GM21576 (cell line): ENCODE data around the gene IGSF21.
"Not testable (repeated sequence)": the region's sequence is repeated elsewhere in the genome, so short reads cannot be mapped to it uniquely, and the experiment has no call there.

Experiments
- ATAC-seq: cut with Tn5 transposase; IDR thresholded peaks from one replicate; pipeline ENCODE4 v1.9.1; 2021; ENCODE audit warnings: mild to moderate bottlenecking, moderate library complexity; ENCODE audit not compliant: unreplicated experiment

Gene IGSF21

DNA sequence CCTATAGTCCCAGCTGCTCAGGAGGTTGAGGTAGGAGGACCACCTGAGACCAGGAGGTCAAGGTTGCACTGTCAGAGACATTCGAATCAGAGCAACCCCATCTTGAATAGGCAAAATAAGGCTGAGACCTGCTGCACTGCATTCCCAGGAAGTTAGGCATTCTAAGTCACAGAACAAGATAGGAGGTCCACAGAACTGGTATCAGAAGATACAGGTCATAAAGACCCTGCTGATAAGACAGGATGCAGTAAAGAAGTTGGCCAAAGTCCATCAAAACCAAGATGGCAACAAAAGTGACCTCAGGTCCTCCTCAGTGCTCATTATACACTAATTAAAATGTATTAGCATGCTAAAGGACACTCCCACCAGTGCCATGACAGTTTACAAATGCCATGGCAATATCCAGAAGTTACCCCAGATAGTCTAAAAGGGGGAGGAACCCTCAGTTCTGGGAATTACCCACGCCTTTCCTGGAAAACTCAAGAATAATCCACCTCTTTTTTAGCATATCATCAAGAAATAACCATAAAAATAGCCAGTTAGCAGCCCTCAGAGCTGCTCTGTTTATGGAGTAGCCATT, 307.9 kb downstream of the IGSF21 start:
- no peak for ATAC-seq

DNA sequence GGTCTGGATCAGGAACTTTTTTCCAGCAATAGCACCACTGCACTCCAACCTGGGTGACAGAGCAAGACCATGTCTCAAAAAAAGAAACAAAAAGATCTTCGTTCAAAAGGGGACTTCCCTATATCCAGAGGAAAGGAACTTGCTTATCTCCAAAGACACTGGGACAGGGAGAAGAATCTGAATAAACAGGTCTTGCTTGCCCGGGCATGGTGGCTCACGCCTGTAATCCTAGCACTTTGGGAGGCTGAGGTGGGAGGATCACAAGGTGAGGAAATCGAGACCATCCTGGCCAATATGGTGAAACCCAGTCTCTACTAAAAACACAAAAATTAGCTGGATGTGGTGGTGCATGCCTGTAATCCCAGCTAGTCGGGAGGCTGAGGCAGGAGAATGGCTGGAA, 308.5 kb downstream of the IGSF21 start:
- ATAC-seq: not testable (repeated sequence)

DNA sequence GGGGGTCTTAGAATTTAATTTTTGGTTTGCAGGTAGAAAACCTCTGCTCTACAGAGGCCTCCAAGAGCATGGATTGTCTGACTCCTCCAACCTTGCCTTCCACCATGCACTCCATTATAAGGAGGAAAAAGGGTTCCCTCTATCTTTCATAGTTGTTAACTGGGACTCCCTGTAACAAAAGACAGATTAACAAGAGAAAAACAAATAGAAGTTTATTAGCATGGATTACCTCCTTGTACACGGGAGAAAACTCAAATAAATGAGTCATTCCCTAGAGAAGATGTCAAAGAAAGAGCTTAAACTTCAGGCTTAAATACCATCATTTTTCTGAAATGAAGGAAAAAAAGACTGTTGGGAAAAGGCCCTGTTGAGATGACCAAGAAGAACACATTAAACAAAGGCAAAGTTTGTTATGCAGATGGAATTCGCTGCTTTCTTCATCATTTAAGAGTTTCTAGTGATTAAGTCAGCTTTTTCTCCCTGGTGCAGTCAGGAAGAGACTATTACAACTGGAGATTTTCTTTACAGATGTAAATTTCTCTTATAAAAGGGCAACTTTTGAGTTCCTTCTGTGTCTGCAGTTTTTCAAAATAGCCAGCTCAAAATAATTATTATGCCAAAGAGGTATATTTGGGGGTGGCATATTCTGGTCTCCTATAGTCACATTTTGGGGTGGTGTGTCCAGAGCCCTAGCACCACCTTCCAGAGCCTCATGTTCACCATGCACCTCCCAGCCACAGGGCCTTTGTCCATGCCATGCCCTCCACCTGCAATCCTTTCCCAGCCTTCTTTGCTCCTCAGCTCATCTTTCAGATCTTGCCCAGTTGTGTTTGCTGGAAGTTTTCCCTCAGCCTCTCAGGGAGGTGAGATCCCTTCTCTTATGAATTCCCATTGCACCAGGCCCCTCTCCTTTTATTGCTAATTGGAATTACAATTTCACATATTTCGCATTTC, 310.0 kb downstream of the IGSF21 start:
- ATAC-seq: no peak

DNA sequence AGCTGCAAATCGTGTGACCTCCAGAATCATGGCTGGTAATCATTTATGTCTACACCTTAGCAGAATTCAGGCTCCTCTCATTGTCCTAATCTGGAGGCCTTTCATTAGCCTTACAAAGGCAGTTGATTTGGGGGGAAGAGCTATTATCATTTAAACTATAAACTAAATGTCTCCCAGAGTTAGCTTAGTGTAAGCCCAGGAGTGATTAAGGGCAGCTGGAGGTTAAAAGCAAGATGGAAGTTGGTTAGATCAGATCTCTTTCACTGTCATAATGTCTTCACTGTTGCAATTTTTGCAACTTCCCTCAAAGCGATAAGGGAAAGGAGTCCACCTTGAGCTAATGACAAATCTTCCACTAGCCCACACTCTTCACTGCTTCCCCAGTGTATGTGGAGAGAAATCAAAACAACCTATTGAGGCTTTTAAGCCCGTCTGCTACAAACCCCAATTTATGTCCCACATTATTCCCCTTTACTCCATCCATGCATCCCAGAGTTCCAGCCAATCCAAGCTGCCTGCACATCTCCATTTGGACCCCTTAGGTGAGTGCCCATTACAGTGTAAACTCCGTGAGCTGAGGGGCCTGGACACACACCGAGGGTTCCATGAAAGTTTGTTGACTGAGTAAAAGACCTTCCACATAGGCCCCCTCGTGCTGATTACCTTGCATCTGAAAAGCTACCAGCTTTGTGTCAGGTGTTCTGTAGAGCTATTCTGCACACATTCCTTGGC, 311.7 kb downstream of the IGSF21 start:
- no peak for ATAC-seq

GRCh38 chr1:18419845-18420184, 312.2 kb downstream of the IGSF21 start:
- no peak for ATAC-seq

GRCh38 chr1:18422076-18422777, 314.6 kb downstream of the IGSF21 start:
- no peak for ATAC-seq

DNA sequence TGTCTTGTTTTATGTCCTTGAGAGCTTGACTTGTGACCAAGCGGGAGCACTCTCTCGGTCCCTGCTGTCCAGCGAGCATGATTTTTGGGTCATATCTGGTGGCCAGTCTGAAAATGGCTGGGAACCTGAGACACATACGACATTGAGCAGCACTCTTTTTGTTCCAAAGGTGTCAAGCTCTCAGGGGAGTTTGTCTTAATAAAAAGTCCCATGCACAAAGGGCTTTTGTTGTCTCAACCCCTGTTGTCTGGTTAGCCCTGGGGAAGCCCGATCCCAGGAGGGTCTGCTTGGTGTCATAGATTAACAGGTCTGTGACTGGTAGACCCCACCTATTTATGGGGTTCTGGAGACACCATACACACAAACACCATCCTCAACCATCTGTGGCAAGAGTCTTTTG, 315.4 kb downstream of the IGSF21 start:
- no peak for ATAC-seq

GRCh38 chr1:18426580-18426979, 319.0 kb downstream of the IGSF21 start:
- no peak for ATAC-seq
